Stimulated activated effector memory CD8-positive, alpha-beta T cell treated with anti-CD3 and anti-CD28 coated beads, Interleukin-12 subunit alpha, Interleukin-12 subunit beta, amount 100 ng/mL, for 72 hours (primary cell): ENCODE results near the gene MDP1.

Source experiments
- ATAC-seq: fragments of 150-1000 bp; cut with Tn5 transposase; 2 replicates; pipeline ENCODE4 v1.10.0; 2021
- DNase-seq, 2 donors: peaks; one replicate each; pipeline ENCODE4 v3.0.0; 2021 to 2022; ENCODE audit warnings: low spot score in 2 of 2
- H3K27ac Mint-ChIP-seq: one replicate; pipeline ENCODE4 v1.8.0; 2022; ENCODE audit warnings: mild to moderate bottlenecking, mixed read lengths
- H3K36me3 Mint-ChIP-seq: one replicate; pipeline ENCODE4 v1.8.0; 2022; ENCODE audit warnings: mild to moderate bottlenecking, mixed read lengths
- H3K4me1 Mint-ChIP-seq: one replicate; pipeline ENCODE4 v1.8.0; 2022; ENCODE audit warnings: mixed read lengths
- H3K4me3 Mint-ChIP-seq: one replicate; pipeline ENCODE4 v1.8.0; 2022; ENCODE audit warnings: mild to moderate bottlenecking, mixed read lengths
- H3K9me3 Mint-ChIP-seq: one replicate; pipeline ENCODE4 v1.8.0; 2022; ENCODE audit warnings: mixed read lengths

The MDP1 gene

DNA sequence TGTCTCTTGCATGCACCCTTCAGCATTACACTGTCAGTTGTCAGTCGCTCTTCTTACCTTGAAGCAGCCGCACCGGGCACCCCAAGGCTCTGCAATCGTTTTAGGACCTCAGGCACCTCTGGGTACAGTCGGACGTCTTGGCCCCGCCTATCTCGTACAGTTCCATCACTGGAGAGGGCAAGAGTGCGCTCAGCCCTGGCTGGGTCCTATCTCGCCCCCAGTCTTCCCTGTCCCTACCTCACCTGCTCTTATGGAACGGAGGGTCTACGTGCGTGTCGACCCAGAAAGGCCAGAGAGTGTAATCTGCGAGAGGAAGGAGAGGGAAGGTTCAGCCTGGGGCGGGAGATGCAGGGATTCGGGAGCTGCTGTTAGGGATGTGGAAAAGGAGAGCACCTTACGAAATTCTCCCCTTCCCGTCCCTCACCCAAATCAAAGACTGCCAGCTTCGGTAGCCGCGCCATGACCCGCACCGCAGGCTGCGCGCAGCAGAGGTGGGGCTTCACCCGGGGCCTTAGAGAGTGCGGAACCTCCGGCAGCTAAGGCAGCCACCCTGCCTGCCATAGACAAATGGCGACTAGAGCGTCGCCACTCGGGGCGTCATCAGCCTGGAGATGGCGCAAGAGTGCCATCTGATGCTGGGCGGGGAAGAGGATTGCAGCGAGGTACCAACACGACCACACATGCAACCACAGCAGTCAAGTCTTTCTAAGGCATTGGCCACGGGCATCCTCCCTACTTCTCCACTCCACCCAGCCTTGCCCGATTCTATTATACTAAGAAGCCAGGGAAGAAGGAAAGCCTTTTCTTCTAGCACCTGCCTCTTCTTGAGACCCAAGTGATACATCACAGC is at the start of gene MDP1:
Gene MDP1 (minus strand): TSS at position 572 of the 850 bp plus-strand sequence. CDS start 111 bp downstream, at position 461.
- peak; percentile 69 to 90 for DNase-seq
- Mint-ChIP-seq H3K9me3 (no peaks in the 10 kb centered on the region), H3K4me1 (peaks cover 55% of the 10 kb centered on the region), H3K4me3 (peak within 1 kb of the TSS; percentile 91), H3K36me3 (peaks cover 69% of the 10 kb centered on the region), H3K27ac (peak within 1 kb of the TSS; percentile 98)
- ATAC-seq, result peak; percentile 83

DNA sequence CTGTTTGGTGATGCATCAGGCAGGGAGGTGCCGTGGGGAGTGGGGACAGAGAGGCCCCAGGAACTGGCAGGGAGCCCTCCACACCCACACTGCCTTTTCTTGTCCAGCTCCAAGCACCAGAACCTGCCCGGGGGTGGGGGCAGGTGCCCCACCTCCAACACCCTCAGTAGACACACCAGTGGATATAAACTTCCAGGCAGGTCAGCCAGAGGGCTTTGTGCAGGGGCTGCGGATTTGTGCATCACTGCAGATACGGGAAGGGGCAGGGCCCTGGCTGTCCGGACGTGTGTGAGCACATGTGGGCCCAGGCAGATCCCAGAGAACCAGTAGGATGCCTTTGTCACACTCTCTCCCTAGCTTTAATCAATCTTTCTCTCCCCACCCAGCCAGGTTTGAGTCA is 48.4 kb upstream of the MDP1 start:
- Mint-ChIP-seq H3K4me1 (peaks cover 16% of the 10 kb centered on the region), H3K9me3 (no peaks in the 10 kb centered on the region), H3K27ac (no peak overlapping the region), H3K36me3 (peaks cover 19% of the 10 kb centered on the region), H3K4me3 (no peak overlapping the region)
- no peak for DNase-seq
- ATAC-seq, result no peak

DNA sequence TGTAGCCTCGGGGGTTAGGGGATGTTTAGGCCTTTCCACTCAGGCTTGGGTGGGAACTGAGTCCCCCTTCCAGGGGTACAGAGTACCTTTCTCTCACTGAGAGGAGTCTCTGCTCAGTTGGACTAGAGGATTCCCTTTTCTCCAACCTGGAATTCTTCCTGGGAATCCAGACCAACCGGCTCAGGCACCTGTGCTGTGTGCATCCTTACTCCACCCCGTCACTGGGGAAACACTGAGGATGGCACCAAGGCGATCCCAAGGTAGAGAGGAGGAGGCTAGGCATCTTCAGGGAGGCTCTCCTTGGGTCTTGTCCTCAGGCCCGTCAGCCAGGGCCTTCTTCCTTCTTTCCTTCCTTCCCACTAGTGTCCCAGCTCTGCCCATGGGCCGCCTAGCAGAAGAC is 48.0 kb upstream of the MDP1 start:
- no peaks in the 10 kb centered on the region for H3K9me3 Mint-ChIP-seq
- H3K27ac Mint-ChIP-seq, result no peak overlapping the region
- DNase-seq (no peak), ATAC-seq (no peak)
- H3K4me1 Mint-ChIP-seq, result peaks cover 14% of the 10 kb centered on the region
- no peak overlapping the region for H3K4me3 Mint-ChIP-seq
- peaks cover 15% of the 10 kb centered on the region for H3K36me3 Mint-ChIP-seq

DNA sequence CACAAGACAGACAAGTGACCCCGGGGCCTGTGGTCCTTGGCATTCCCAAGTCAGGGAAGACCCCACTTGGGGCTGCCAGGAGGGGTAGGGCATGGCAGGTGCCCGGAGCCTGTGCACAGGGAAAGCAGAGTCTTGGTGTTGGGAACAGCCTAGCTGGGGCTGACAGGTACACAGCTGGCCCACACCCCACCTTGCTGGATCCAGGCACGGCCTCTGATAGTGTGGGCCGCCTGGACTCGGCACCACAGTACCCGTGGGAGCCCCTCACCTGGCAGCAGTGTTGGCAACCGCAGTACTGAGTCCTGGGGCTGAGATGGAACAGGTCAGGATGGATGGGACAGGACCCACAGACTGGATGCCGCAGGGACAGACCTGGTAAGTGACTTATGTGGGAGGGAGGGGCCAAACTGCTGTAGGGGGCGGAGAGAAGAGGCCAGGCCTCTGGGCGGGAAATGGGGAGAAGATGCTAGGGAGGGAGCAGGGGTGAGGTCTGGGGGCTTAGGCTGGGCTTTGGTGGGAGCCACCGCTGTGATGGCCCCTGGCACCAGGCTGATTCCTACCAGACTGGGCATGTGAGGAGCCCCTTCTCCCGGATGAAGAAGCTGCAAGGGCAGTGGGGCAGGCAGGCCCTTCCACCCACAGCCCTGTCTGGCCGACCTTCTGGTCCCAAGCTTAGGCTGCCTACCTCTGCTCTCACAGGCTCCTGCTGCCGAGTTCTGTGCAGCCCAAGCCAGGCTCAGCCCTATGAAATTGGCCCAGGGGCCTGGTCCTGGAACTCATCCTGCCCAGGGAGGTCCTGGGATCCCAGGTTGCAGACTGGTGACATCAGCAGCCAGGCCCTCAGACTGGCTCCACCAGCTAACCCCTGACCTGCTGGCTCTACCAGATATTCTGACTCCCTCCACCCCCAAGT is 47.2 kb upstream of the MDP1 start, which contains the start of gene TGM1:
Gene TGM1 (minus strand): TSS at position 357 of the 913 bp plus-strand sequence. CDS start 825 bp downstream, outside the sequence.
- Mint-ChIP-seq H3K4me1 (peaks cover 14% of the 10 kb centered on the region), H3K27ac (peak within 1 kb of the TSS; percentile 68)
- peak; percentile 11 for ATAC-seq

DNA sequence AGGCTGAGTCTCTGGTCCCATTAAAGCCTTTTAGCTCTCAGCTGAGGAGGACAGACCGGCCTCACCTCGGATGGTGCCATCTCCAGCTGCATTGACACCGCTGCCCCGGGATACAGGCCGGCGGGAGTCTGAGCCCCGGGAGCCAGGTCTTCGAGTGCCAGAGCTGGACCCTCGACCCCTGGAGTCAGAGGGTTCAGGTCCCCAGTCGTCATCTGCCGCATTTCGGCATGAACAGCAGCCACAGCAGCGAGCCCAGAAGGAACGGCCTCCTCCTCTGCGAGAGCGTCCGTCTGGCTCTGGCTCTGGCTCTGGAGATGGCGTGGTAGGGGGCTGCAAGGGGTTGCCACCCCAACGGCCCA is 46.1 kb upstream of the MDP1 start:
- Mint-ChIP-seq H3K4me3 (no peak overlapping the region), H3K9me3 (no peaks in the 10 kb centered on the region), H3K27ac (no peak overlapping the region), H3K36me3 (peaks cover 3% of the 10 kb centered on the region), H3K4me1 (peaks cover 8% of the 10 kb centered on the region)
- DNase-seq, result no peak
- no peak for ATAC-seq

More for the DNA sequence above, 47.2 kb upstream of the MDP1 start, which contains the start of gene TGM1:
- H3K4me3 Mint-ChIP-seq, result no peak within 1 kb of the TSS
- DNase-seq, result no peak
- peaks cover 8% of the 10 kb centered on the region for H3K36me3 Mint-ChIP-seq
- H3K9me3 Mint-ChIP-seq, result no peaks in the 10 kb centered on the region

DNA sequence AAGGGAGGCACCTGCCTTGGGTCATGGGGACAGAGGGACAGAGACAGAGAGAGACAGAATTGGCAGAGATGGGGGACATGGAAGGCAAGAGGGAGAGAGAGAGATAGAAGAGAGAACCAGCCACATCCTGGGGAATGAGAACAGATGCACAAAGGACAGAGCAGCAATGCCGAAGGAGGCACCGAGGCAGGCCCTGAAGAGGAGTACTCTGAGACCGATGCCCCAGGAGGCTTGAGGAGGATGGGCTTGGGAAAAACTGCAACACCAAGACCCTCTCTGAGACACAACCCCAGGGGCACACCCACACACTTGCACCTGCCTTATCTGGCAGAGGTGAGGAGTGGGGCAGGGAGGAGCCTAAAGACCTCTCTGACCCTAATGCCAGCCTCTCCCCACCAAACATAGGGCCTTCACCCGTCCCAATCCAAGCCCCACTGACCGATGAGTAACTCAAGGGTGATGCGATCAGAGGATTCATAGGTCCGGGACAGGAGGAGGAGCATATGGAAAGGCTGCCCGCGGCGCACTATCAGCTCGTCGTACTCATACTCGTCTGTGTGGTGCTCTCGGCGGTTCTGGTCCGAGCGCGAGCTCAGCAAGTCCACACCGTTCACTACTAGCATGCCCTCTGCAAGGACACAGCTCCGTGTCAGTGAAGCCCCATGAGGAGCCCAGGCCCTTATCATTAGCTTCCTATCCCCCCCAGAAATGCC is 45.5 kb upstream of the MDP1 start:
- H3K4me3 Mint-ChIP-seq, result no peak overlapping the region
- H3K9me3 Mint-ChIP-seq, result no peaks in the 10 kb centered on the region
- ATAC-seq (no peak), DNase-seq (no peak)
- H3K4me1 Mint-ChIP-seq, result peaks cover 3% of the 10 kb centered on the region
- H3K36me3 Mint-ChIP-seq, result no peaks in the 10 kb centered on the region
- peak overlapping the region; percentile 49 for H3K27ac Mint-ChIP-seq

DNA sequence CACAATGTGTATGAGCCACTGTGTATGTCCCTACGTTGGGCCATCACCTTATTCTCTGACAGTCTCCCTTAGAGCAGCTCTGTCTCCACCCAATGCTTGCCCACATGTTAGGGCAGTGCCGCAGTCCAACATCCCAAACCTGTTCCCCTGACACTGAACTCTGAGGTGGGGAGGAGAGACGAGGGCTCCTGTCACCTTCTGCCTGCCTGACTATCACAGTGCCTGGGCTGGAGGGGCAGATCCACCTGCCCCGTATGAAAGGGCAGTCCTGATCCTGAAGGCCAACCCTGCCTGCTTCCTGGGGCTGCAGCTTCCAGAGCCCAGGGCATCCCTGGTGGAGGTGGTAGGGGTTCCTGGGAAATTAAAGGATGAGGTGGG is 44.9 kb upstream of the MDP1 start:
- H3K36me3 Mint-ChIP-seq, result no peaks in the 10 kb centered on the region

DNA sequence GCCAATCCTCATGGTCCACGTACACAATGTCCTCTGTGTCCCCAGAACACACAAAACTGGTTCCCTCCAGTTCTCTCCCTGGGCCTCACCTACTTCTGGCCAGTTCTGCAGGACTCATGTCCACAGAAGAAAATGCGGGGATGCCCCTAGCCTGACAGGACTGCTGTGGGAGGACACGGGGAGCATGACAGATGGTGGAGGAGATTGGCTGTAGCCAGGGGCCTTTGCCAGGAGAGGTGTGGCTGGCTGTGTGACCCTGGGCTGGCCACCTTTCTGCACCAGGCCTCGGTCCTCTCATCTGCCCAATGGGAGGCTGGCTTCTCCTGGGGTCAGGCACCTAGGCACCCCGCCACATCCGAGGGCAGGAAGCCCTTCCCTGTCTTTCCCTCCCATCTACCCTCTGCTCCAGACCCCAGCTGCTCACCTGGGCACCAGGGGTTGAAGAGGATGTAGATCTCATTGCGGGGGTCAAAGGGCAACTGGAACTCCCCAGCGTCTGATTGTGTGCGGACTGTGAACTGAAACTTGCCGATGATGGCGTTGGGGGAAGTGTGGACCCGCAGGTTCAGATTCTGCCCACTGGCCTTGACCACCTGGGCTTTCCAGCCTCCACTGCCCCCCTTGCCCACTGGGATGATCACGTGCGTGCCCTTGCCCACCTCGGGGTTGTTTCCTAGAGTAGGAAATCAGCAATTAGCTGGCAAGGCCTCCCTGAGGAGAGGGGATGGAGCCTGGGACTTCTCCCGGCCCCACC is 44.3 kb upstream of the MDP1 start:
- Mint-ChIP-seq H3K4me3 (no peak overlapping the region), H3K9me3 (no peaks in the 10 kb centered on the region), H3K27ac (no peak overlapping the region), H3K4me1 (no peaks in the 10 kb centered on the region), H3K36me3 (peaks cover 2% of the 10 kb centered on the region)
- no peak for DNase-seq
- no peak for ATAC-seq

More for the DNA sequence above, 44.9 kb upstream of the MDP1 start:
- no peak for ATAC-seq
- no peak for DNase-seq
- no peak overlapping the region for H3K4me3 Mint-ChIP-seq
- no peaks in the 10 kb centered on the region for H3K9me3 Mint-ChIP-seq
- H3K4me1 Mint-ChIP-seq, result no peaks in the 10 kb centered on the region
- peak overlapping the region; percentile 49 for H3K27ac Mint-ChIP-seq

DNA sequence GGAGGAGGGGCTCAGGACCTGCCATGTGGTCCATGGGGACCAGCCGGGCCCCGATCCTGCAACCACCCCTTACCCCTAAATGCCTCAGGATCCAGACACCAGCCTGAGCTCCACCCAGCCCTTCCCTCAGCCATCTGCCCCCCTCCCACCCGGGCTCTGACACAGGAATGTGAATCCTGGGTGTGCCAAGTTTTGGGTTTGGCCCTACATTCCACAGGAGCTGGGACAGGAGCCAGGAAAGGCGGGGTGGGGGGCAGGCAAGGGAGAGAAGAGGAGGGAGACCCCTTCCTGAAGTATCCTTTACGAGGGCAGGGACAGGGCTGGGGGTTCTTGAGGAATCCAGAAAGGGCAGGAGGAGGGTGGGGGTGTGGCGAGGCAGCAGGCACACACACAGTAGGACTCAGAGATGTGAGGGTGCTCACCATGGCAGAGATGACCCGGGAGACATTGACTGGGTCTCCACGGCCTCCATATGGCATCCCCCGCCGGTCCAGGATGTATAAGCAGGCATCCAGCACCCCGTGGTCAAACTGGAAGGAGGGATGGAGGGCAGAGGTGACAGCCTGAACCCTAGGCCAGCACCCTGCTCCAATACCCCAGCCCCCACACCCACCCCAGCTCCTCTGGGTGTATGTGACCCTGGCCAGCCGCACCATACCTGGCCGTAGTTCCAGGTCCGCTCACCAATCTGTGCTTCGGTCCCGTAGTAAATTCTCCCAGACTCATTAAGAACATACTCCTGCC is 43.6 kb upstream of the MDP1 start:
- DNase-seq, result no peak
- Mint-ChIP-seq H3K9me3 (no peaks in the 10 kb centered on the region), H3K4me3 (no peak overlapping the region)

DNA sequence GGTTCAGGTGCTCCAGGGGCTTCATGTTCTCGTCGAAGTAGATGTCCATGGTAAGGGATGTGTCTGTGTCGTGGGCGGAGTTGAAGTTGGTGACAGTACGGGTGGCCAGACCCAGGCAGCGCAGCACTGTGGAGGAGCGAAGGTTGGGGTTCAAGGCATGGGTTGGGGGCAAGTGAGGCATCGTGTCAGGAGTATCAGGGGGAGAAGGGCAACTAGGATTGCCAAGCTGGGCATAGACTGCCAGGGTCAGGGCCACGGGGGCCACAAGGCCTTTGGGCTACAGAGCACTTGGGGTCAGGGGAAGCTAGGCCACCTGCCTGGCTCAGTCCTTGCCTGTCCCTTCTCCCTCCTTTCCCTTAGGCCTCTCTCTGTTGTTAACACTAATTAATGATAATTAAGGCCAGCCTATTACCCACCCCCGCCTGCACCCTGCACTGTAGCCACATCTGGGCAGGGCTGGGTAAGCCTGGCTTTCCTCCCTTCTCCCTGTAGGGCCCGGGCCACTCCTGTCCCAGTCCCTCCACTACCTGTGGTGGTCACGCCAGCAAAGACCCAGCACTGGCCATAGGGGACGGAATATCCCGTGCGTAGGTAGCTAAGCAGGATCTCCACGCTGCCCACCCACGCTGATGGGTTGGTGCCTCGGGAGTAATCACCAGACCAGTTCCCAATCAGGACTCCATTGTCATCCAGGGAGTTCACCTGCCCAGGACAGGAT is 42.8 kb upstream of the MDP1 start:
- H3K27ac Mint-ChIP-seq, result no peak overlapping the region
- H3K4me3 Mint-ChIP-seq, result no peak overlapping the region
- no peaks in the 10 kb centered on the region for H3K4me1 Mint-ChIP-seq
- no peak for ATAC-seq
- no peaks in the 10 kb centered on the region for H3K9me3 Mint-ChIP-seq
- peaks cover 5% of the 10 kb centered on the region for H3K36me3 Mint-ChIP-seq
- DNase-seq, result no peak

More for the DNA sequence above, 43.6 kb upstream of the MDP1 start:
- Mint-ChIP-seq H3K27ac (no peak overlapping the region), H3K36me3 (peaks cover 5% of the 10 kb centered on the region), H3K4me1 (no peaks in the 10 kb centered on the region)
- ATAC-seq, result no peak

DNA sequence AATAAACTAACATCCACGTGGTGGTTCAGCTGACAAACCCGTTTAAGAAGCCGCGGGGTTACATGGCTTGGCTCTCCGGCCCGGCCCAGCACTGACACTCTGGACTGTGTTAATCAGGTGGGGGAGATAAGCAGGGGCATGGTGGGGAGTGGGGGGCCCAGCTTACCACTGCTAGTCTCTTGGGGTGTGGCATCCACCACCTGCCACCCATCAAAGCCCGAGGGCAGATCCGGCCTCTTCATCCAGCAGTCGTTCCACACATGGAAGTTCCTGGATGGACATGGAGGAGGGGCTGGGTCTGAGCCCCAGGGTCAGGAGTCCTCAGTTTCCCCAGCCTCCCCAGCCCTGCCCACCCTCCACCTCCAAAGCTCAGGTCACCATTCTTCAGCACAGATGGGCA is 42.3 kb upstream of the MDP1 start:
- no peaks in the 10 kb centered on the region for H3K9me3 Mint-ChIP-seq
- H3K36me3 Mint-ChIP-seq, result peaks cover 5% of the 10 kb centered on the region
- ATAC-seq (no peak), DNase-seq (no peak)
- H3K27ac Mint-ChIP-seq, result no peak overlapping the region
- no peak overlapping the region for H3K4me3 Mint-ChIP-seq
- H3K4me1 Mint-ChIP-seq, result no peaks in the 10 kb centered on the region

DNA sequence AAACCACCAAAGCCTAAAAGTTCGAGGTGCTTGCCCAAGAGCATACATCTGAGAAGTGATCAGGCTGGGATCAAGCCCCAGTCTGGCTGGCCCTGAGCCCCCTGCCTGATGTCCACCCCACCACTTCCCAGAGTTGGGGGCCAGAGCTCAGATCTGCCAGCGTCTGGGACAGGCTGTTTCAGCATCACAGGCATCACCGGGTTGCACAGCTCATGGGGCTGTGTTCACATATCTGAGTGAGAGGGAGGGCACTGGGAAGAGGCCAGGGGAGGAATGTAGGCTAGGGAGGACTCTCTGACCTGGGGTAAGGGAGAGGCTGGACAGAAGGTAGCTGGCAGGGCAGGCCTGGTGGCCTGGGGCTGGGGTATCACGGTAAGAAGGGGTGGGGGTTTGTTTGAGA is 41.1 kb upstream of the MDP1 start:
- Mint-ChIP-seq H3K36me3 (peaks cover 5% of the 10 kb centered on the region), H3K4me3 (no peak overlapping the region), H3K4me1 (no peaks in the 10 kb centered on the region), H3K27ac (peak overlapping the region; percentile 68), H3K9me3 (no peaks in the 10 kb centered on the region)
- DNase-seq, result no peak
- ATAC-seq, result no peak

DNA sequence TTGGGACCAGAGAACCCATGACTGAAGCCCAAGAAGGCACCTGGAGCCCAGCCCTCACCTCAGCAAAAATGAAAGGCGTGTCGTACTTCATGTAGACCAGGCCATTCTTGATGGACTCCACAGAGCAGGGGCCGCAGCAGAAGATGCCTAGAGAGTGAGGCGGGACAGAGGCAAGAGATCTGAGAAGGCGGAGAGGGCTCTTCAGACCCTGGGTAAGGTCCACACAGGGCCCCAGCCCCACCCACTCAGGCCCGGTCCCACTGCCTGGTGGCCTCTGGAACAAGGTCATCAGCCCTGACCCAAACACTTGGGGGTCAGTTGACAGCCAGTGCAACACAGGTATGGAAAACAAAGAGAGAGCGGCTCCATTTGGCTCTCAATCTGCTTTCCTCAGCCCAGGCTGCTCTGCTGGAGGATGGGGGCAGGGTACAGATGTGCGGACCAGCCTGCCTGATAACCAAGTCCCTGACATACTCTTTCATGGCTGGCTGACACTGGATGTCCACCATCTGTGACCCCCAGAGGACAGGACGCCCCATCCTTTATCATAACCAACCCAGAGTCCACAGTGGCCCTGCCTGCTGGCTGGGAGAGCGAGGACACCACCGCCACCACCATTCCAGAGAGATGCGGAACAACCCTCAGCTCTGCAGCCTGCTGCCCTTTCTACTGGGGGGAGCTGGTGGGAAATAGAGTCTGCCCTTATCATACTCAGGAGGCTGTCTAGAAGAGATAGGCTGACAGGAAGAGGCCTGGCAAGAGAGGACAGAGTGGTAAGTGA is 40.3 kb upstream of the MDP1 start:
- H3K4me1 Mint-ChIP-seq, result no peaks in the 10 kb centered on the region
- ATAC-seq, result no peak
- H3K4me3 Mint-ChIP-seq, result no peak overlapping the region
- H3K36me3 Mint-ChIP-seq, result peaks cover 5% of the 10 kb centered on the region
- DNase-seq, result no peak
- no peaks in the 10 kb centered on the region for H3K9me3 Mint-ChIP-seq
- peak overlapping the region; percentile 68 for H3K27ac Mint-ChIP-seq
